ENCODE measurements around the gene SIGLEC15. TPM values are rescaled to one million over a fixed set of nuclear protein-coding genes. Genes with fewer than 3 reads are reported as not detected.
"Not testable (repeated sequence)": the region's sequence is repeated elsewhere in the genome, so short reads cannot be mapped to it uniquely, and the experiment has no call there.

The SIGLEC15 gene
- total RNA-seq, 1 donor from 2014 or later = not detected

DNA sequence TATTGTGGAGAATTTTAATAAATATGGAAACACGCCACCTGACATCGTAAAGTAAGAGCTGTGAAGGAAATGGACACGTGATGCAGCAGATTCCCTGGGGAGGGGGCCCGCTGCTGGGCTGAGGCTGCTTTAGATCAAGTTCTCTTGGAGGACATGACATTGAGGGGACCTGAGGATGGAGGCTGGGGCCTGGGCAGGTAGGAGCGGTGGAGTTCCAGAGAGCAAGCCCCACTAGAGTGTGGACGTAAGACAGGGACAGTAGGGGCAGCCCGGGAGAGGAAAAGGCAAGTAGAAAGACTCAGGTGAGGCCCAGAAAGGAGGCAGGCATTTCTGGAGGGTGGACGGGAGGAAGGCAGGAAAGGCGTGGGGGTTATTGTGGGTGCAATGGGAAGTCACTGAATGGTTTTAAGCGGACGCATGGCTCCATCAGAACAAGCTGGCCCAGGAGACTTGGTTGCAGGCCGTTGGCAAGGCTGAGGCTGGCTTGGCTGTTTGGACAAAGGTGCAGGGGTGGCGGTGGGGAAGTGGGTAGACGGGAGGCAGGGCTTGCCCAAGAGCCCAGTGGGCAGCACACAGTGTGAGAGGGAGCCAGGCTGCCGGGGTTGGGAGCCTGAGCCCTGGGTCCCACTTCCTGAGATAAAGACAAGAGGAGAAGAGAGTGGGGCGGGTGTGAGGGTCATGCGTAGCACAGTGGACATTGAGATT is 15.7 kb downstream of the SIGLEC15 start:
- peaks cover 29% of the 10 kb centered on the region for H3K27me3 Mint-ChIP-seq (ENCODE audit: insufficient read depth)
- no peak overlapping the region for H3K4me3 Mint-ChIP-seq
- no peaks in the 10 kb centered on the region for H3K36me3 Mint-ChIP-seq (ENCODE audit: low read depth)
- no peaks in the 10 kb centered on the region for H3K4me1 Mint-ChIP-seq (ENCODE audit: low read depth)
- no peak overlapping the region for H3K27ac Mint-ChIP-seq
- DNase-seq (ENCODE audit: low spot score) = no peak
- H3K9me3 Mint-ChIP-seq = no peaks in the 10 kb centered on the region
- intact Hi-C loops (cut with micrococcal nuclease) = no loop called here

DNA sequence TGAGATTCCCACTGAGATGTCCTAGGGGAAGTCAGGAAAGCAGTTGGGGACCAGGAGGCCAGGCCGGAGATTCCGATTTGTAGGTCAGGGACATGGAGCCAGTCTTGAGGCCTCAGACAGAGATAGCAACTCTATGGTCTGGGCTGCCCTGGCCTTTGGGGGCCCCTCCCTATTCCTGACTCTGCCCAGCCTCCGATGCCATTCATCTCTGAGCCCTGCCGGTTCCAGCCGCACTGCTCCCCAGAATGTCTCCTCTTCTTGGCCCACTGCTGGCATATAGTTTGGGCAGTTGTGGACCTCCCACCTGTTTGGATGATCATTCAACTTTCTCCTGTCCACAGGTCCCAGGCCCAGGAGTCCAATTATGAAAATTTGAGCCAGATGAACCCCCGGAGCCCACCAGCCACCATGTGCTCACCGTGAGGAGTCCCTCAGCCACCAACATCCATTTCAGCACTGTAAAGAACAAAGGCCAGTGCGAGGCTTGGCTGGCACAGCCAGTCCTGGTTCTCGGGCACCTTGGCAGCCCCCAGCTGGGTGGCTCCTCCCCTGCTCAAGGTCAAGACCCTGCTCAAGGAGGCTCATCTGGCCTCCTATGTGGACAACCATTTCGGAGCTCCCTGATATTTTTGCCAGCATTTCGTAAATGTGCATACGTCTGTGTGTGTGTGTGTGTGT is 16.4 kb downstream of the SIGLEC15 start:
- peaks cover 23% of the 10 kb centered on the region for H3K27me3 Mint-ChIP-seq (ENCODE audit: insufficient read depth)
- no peak overlapping the region for H3K27ac Mint-ChIP-seq
- H3K4me1 Mint-ChIP-seq (ENCODE audit: low read depth) = no peaks in the 10 kb centered on the region
- no peaks in the 10 kb centered on the region for H3K9me3 Mint-ChIP-seq
- DNase-seq (ENCODE audit: low spot score) = no peak
- no peak overlapping the region for H3K4me3 Mint-ChIP-seq
- intact Hi-C loops (cut with micrococcal nuclease) = no loop called here
- no peaks in the 10 kb centered on the region for H3K36me3 Mint-ChIP-seq (ENCODE audit: low read depth)

- Mint-ChIP-seq H3K4me3 (no peak overlapping the region), H3K9me3 (no peaks in the 10 kb centered on the region), H3K4me1 (ENCODE audit: low read depth) (no peaks in the 10 kb centered on the region), H3K27ac (no peak overlapping the region), H3K36me3 (ENCODE audit: low read depth) (no peaks in the 10 kb centered on the region), H3K27me3 (ENCODE audit: insufficient read depth) (peaks cover 20% of the 10 kb centered on the region)
- intact Hi-C loops (cut with micrococcal nuclease) = no loop called here
- no peak for DNase-seq (ENCODE audit: low spot score)
Measured at GRCh38 chr18:45843019-45843418, 17.5 kb downstream of the SIGLEC15 start.

GRCh38 chr18:45844938-45845337 is 19.5 kb downstream of the SIGLEC15 start:
- no peaks in the 10 kb centered on the region for H3K4me1 Mint-ChIP-seq (ENCODE audit: low read depth)
- DNase-seq (ENCODE audit: low spot score) = no peak
- H3K9me3 Mint-ChIP-seq = no peaks in the 10 kb centered on the region
- no peak overlapping the region for H3K27ac Mint-ChIP-seq
- peaks cover 5% of the 10 kb centered on the region for H3K27me3 Mint-ChIP-seq (ENCODE audit: insufficient read depth)
- H3K36me3 Mint-ChIP-seq (ENCODE audit: low read depth) = no peaks in the 10 kb centered on the region
- intact Hi-C loops (cut with micrococcal nuclease) = no loop called here
- H3K4me3 Mint-ChIP-seq = no peak overlapping the region

DNA sequence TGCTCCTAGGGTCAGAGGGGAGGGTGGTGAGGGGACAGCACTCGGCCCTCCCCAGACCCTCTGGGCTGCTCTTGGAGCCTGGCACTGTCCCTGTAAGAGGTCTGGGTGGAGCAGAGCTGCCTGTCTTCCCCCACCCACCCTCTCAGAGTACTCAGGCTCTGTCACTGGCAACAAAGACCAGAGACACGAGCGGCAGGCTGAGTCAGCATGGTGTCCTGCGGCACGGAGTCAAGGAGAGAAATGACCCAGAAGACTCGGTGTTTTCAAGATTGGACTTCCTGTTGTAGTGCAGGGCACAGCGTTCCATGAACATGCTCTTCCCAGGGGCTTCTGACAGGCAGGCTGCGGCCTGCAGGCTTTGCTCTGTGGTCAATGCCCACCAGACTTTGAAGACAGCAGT is 19.9 kb downstream of the SIGLEC15 start:
- H3K27ac Mint-ChIP-seq = no peak overlapping the region
- H3K9me3 Mint-ChIP-seq = no peaks in the 10 kb centered on the region
- DNase-seq (ENCODE audit: low spot score) = no peak
- intact Hi-C loops (cut with micrococcal nuclease) = no loop called here
- peaks cover 5% of the 10 kb centered on the region for H3K27me3 Mint-ChIP-seq (ENCODE audit: insufficient read depth)
- H3K4me3 Mint-ChIP-seq = no peak overlapping the region
- no peaks in the 10 kb centered on the region for H3K36me3 Mint-ChIP-seq (ENCODE audit: low read depth)
- no peaks in the 10 kb centered on the region for H3K4me1 Mint-ChIP-seq (ENCODE audit: low read depth)

DNA sequence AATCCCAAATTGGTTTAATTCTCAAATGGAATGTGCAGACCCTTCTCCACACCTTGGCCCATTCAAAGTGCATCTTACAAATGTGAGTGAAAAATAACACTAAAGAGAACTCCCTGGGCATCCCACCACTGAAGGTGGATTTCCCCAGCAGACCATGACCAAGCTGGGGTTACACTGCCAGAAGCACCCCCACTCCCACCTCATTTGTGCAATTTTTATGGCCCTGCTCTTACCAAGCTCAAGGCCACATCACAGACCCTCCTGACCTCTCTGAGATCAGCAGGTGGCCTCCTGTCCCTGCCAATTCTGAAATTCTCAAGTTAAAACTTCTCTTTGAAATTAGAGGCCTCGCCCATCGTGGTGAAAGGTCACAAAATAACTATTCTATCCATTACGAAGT is 21.6 kb downstream of the SIGLEC15 start:
- H3K27ac Mint-ChIP-seq = no peak overlapping the region
- no peak for DNase-seq (ENCODE audit: low spot score)
- no peaks in the 10 kb centered on the region for H3K9me3 Mint-ChIP-seq
- H3K4me1 Mint-ChIP-seq (ENCODE audit: low read depth) = no peaks in the 10 kb centered on the region
- intact Hi-C loops (cut with micrococcal nuclease) = no loop called here
- H3K4me3 Mint-ChIP-seq = no peak overlapping the region
- peaks cover 7% of the 10 kb centered on the region for H3K36me3 Mint-ChIP-seq (ENCODE audit: low read depth)
- H3K27me3 Mint-ChIP-seq (ENCODE audit: insufficient read depth) = no peaks in the 10 kb centered on the region

- H3K4me3 Mint-ChIP-seq; DNase-seq (ENCODE audit: low spot score); H3K9me3 Mint-ChIP-seq; H3K27ac Mint-ChIP-seq; H3K27me3 Mint-ChIP-seq (ENCODE audit: insufficient read depth); H3K4me1 Mint-ChIP-seq (ENCODE audit: low read depth); intact Hi-C loops (cut with micrococcal nuclease): not testable (repeated sequence)
- peaks cover 17% of the 10 kb centered on the region for H3K36me3 Mint-ChIP-seq (ENCODE audit: low read depth)
Measured at GRCh38 chr18:45848643-45849042, 23.2 kb downstream of the SIGLEC15 start.

DNA sequence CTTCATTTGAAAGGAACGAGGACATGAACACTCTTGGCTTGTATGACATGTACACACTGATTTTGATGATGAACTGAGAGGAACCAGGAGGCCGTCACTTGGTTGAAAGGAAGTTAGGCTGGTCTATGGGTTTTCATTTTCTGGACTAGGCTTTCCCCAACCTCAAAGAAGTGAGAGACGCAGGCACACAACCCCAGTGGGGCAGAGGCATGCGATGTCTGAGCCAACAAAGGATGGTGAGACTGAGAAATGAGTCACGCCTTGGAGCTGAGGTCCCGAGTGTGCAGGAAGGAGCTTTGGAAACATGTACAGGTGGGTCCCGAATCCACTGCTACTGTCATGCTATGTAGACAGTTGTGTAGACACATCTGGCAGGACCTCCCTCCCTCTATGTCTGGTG is 24.1 kb downstream of the SIGLEC15 start:
- Mint-ChIP-seq H3K27ac (no peak overlapping the region), H3K4me3 (no peak overlapping the region), H3K36me3 (ENCODE audit: low read depth) (peaks cover 17% of the 10 kb centered on the region), H3K4me1 (ENCODE audit: low read depth) (no peaks in the 10 kb centered on the region), H3K9me3 (no peaks in the 10 kb centered on the region), H3K27me3 (ENCODE audit: insufficient read depth) (no peaks in the 10 kb centered on the region)
- intact Hi-C loops (cut with micrococcal nuclease) = no loop called here
- DNase-seq (ENCODE audit: low spot score) = no peak

DNA sequence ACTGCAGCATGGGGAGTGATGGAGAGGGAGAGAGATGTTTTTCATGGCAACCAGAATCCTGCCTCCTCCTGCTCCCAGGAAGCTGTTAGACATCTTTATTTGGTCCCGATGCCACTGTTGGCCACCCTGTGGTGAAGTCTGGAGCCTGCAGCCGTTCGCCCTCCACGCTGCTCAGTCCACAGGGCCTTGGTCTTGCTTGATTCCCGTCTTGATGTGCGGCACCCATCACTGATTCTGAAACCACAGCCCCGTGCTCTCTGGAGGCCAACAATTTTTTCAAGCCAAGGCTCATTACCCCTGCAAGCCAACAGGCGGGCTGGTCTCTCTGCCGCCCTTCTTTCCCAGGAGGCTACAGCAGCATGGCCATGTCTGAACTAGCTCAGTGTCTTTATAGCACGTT is 24.5 kb downstream of the SIGLEC15 start:
- Mint-ChIP-seq H3K27ac (no peak overlapping the region), H3K9me3 (no peaks in the 10 kb centered on the region), H3K4me1 (ENCODE audit: low read depth) (no peaks in the 10 kb centered on the region), H3K4me3 (no peak overlapping the region), H3K36me3 (ENCODE audit: low read depth) (peaks cover 18% of the 10 kb centered on the region), H3K27me3 (ENCODE audit: insufficient read depth) (no peaks in the 10 kb centered on the region)
- no peak for DNase-seq (ENCODE audit: low spot score)
- intact Hi-C loops (cut with micrococcal nuclease) = no loop called here

GRCh38 chr18:45851161-45851925 is 25.9 kb downstream of the SIGLEC15 start:
- Mint-ChIP-seq H3K4me1 (ENCODE audit: low read depth) (no peaks in the 10 kb centered on the region), H3K4me3 (no peak overlapping the region), H3K9me3 (no peaks in the 10 kb centered on the region), H3K27ac (no peak overlapping the region), H3K27me3 (ENCODE audit: insufficient read depth) (no peaks in the 10 kb centered on the region), H3K36me3 (ENCODE audit: low read depth) (peaks cover 26% of the 10 kb centered on the region)
- DNase-seq (ENCODE audit: low spot score) = no peak
- intact Hi-C loops (cut with micrococcal nuclease) = no loop called here

DNA sequence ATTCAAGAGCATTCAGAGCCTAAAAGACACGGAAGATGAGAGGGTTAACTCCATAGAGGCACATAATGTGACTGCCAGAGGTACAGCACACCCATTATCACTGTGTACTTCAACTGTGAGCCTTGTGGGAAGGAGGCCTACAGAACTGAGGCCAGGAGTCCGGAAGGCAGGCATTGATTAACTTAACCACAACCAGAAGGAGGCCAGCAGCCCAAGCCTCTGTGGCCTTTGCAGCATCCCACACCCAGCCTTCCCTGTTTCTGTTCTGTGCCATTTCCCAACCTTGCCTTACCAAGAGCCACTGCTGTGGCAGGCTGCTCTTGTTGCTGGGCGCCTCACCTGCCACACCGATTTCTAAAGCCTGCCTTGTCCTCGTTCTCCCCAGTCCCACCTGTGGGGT is 27.2 kb downstream of the SIGLEC15 start:
- H3K36me3 Mint-ChIP-seq (ENCODE audit: low read depth) = peaks cover 31% of the 10 kb centered on the region
- intact Hi-C loops (cut with micrococcal nuclease) = no loop called here
- no peaks in the 10 kb centered on the region for H3K27me3 Mint-ChIP-seq (ENCODE audit: insufficient read depth)

GRCh38 chr18:45854036-45854586 is 28.6 kb downstream of the SIGLEC15 start:
- Mint-ChIP-seq H3K27me3 (ENCODE audit: insufficient read depth) (no peaks in the 10 kb centered on the region), H3K4me3 (no peak overlapping the region), H3K36me3 (ENCODE audit: low read depth) (peaks cover 39% of the 10 kb centered on the region), H3K4me1 (ENCODE audit: low read depth) (no peaks in the 10 kb centered on the region), H3K9me3 (no peaks in the 10 kb centered on the region), H3K27ac (no peak overlapping the region)
- DNase-seq (ENCODE audit: low spot score) = no peak
- intact Hi-C loops (cut with micrococcal nuclease) = no loop called here

More for the DNA sequence above, 27.2 kb downstream of the SIGLEC15 start:
- Mint-ChIP-seq H3K27ac (no peak overlapping the region), H3K9me3 (no peaks in the 10 kb centered on the region), H3K4me1 (ENCODE audit: low read depth) (no peaks in the 10 kb centered on the region), H3K4me3 (no peak overlapping the region)
- no peak for DNase-seq (ENCODE audit: low spot score)

DNA sequence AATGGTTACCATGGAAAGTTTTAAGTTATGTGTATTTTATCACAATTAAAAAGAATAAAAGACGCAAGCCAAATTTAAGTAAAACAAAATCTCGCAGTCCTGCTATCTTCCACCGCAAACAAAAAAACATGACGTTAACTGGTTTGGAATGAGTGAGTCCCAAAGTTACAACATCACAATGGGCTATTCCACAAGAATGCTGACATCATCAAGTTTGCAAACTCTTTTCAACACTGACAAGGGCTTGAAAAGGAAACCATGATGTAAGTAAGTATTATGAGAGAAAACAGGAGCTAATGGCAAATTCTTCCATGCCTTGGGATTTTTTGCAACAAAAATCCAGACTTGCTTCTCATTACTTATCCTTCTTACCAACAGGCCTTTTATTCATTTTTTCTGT is 31.1 kb downstream of the SIGLEC15 start:
- DNase-seq (ENCODE audit: low spot score) = no peak
- Mint-ChIP-seq H3K9me3 (no peaks in the 10 kb centered on the region), H3K27ac (no peak overlapping the region), H3K36me3 (ENCODE audit: low read depth) (peaks cover 44% of the 10 kb centered on the region), H3K4me1 (ENCODE audit: low read depth) (no peaks in the 10 kb centered on the region), H3K27me3 (ENCODE audit: insufficient read depth) (no peaks in the 10 kb centered on the region), H3K4me3 (no peak overlapping the region)
- intact Hi-C loops (cut with micrococcal nuclease) = no loop called here
